ENCODE measurements around the gene PCNP. TPM values are rescaled to one million over a fixed set of nuclear protein-coding genes. Genes with fewer than 3 reads are reported as not detected.
A peak's percentile ranks its signal among the peaks of the same experiment; 100 is the strongest.

The PCNP gene
- total and polyA plus RNA-seq, 2 donors (not counting 3 experiments of a cell fraction or from before 2014, with no cell fraction given) = 22.7 to 137 TPM

- dilution Hi-C loops (cut with MboI; ENCODE audit: extremely low pct_ligation_motif_present, low sequenced_read_pairs) (no loop called here), intact Hi-C loops (cut with micrococcal nuclease) (no loop called here)
- BruUV-seq (replicated peaks) = no TSS peak
- H3K9me3 ChIP-seq (replicated peaks; ENCODE audit: control insufficient read depth, insufficient read depth, low read length) = no peaks in the 10 kb centered on the region
- H3K79me2 ChIP-seq (ENCODE audit: control insufficient read depth, insufficient read depth, low read length) = peaks cover 21% of the 10 kb centered on the region
- peak overlapping the region; percentile 73 for H3K27ac ChIP-seq (ENCODE audit: insufficient read depth, low read depth, low read length)
- peaks cover 2% of the 10 kb centered on the region for H4K20me1 ChIP-seq (replicated peaks; ENCODE audit: control insufficient read depth, extremely low read depth, insufficient read depth, low read length)
- peaks cover 7% of the 10 kb centered on the region for H3K4me1 ChIP-seq (ENCODE audit: control insufficient read depth, extremely low read depth, insufficient read depth, low read length)
- no peak overlapping the region for H2AFZ ChIP-seq (ENCODE audit: low read depth, low read length)
- H3K36me3 ChIP-seq (ENCODE audit: control insufficient read depth in 2 of 2, extremely low read depth in 1 of 2, insufficient read depth in 2 of 2, low read length in 2 of 2) = peaks cover 3 to 8% of the 10 kb centered on the region in 2 experiments
- TF ChIP-seq GATA2 (IDR thresholded peaks at IDR 0.05; ENCODE audit: insufficient read depth, insufficient read length, low read depth, low read length) = no peak
- TF ChIP-seq POLR2A (IDR thresholded peaks at IDR 0.05; ENCODE audit: low read depth, low read length) = no peak
- ChIA-PET CTCF (interaction anchor here (1.9 to 3.9 kb wide), 2 partner anchors 10 to 17 kb away, joined by 5 to 19 read pairs; partner anchors contain the start of gene PCNP), POLR2A (no interaction called here)
- H3K27me3 ChIP-seq (ENCODE audit: control insufficient read depth in 2 of 2, insufficient read depth in 2 of 2, low read length in 2 of 2) = no peaks in the 10 kb centered on the region
- FAIRE-seq = no peak
- no peak overlapping the region for H3K4me3 ChIP-seq (replicated peaks in 1 of 3; ENCODE audit: insufficient read depth in 1 of 3, low read depth in 1 of 3, low read length in 3 of 3)
- H3K9ac ChIP-seq (replicated peaks; ENCODE audit: extremely low read depth, insufficient read depth, low read length) = peak overlapping the region; percentile 16
- peak; percentile 58 for DNase-seq (ENCODE audit: low read depth, low spot score)
- no peaks in the 10 kb centered on the region for H3K9me1 ChIP-seq (replicated peaks; ENCODE audit: control insufficient read depth, extremely low read depth, insufficient read depth, low read length)
- H3K4me2 ChIP-seq (ENCODE audit: insufficient read depth, low read length) = no peak overlapping the region
Observed at GRCh38 chr3:101591071-101591470, 17.1 kb downstream of the PCNP start.

DNA sequence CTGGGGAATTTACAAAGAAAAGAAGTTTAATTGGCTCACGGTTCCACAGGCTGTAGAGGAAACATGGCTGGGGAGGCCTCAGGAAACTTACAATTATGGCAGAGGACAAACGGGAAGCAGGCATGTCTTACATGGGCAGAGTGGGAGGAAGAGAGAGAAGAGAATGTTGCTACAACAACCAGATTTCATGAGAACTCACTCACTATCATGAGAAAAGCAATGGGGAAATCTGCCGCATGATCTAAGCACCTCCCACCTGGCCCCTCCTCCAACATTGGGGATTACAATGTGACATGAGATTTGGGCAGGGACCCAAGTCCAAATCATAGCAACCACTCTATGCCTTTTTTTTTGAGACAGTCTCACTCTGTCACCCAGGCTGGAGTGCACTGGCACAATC is 28.8 kb downstream of the PCNP start:
- Histone ChIP-seq H2AFZ (ENCODE audit: low read depth, low read length) (no peak overlapping the region), H3K4me3 (replicated peaks in 1 of 3; ENCODE audit: insufficient read depth in 1 of 3, low read depth in 1 of 3, low read length in 3 of 3) (no peak overlapping the region), H3K27me3 (ENCODE audit: control insufficient read depth in 2 of 2, insufficient read depth in 2 of 2, low read length in 2 of 2) (no peaks in the 10 kb centered on the region), H3K9me1 (replicated peaks; ENCODE audit: control insufficient read depth, extremely low read depth, insufficient read depth, low read length) (no peaks in the 10 kb centered on the region), H3K9ac (replicated peaks; ENCODE audit: extremely low read depth, insufficient read depth, low read length) (no peak overlapping the region), H4K20me1 (replicated peaks; ENCODE audit: control insufficient read depth, extremely low read depth, insufficient read depth, low read length) (no peaks in the 10 kb centered on the region), H3K4me2 (ENCODE audit: insufficient read depth, low read length) (no peak overlapping the region), H3K27ac (ENCODE audit: insufficient read depth, low read depth, low read length) (no peak overlapping the region), H3K4me1 (ENCODE audit: control insufficient read depth, extremely low read depth, insufficient read depth, low read length) (no peaks in the 10 kb centered on the region), H3K36me3 (ENCODE audit: control insufficient read depth in 2 of 2, extremely low read depth in 1 of 2, insufficient read depth in 2 of 2, low read length in 2 of 2) (no peaks in the 10 kb centered on the region), H3K79me2 (ENCODE audit: control insufficient read depth, insufficient read depth, low read length) (no peaks in the 10 kb centered on the region), H3K9me3 (replicated peaks; ENCODE audit: control insufficient read depth, insufficient read depth, low read length) (no peaks in the 10 kb centered on the region)
- no peak for FAIRE-seq
- intact Hi-C loops (cut with micrococcal nuclease) = no loop called here
- no peak for DNase-seq (ENCODE audit: low read depth, low spot score)
- no TSS peak for BruUV-seq (replicated peaks)
- no peak for TF ChIP-seq MAX (IDR thresholded peaks at IDR 0.05; ENCODE audit: insufficient read depth, insufficient read length)
- no peak for TF ChIP-seq FOS (IDR thresholded peaks at IDR 0.05; ENCODE audit: borderline replicate concordance, insufficient read depth, low read length)
- no peak for TF ChIP-seq GATA2 (IDR thresholded peaks at IDR 0.05; ENCODE audit: insufficient read depth, insufficient read length, low read depth, low read length)
- no peak for TF ChIP-seq MYC (IDR thresholded peaks at IDR 0.05; ENCODE audit: low read depth, low read length)
- TF ChIP-seq, protein P1, sequence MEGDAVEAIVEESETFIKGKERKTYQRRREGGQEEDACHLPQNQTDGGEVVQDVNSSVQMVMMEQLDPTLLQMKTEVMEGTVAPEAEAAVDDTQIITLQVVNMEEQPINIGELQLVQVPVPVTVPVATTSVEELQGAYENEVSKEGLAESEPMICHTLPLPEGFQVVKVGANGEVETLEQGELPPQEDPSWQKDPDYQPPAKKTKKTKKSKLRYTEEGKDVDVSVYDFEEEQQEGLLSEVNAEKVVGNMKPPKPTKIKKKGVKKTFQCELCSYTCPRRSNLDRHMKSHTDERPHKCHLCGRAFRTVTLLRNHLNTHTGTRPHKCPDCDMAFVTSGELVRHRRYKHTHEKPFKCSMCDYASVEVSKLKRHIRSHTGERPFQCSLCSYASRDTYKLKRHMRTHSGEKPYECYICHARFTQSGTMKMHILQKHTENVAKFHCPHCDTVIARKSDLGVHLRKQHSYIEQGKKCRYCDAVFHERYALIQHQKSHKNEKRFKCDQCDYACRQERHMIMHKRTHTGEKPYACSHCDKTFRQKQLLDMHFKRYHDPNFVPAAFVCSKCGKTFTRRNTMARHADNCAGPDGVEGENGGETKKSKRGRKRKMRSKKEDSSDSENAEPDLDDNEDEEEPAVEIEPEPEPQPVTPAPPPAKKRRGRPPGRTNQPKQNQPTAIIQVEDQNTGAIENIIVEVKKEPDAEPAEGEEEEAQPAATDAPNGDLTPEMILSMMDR (IDR thresholded peaks at IDR 0.05; ENCODE audit: extremely low read depth in 1 of 2, insufficient read depth in 1 of 2, low read depth in 1 of 2, low read length in 2 of 2) = no peak
- TF ChIP-seq POLR2A (IDR thresholded peaks at IDR 0.05; ENCODE audit: low read depth, low read length) = no peak
- no peak for TF ChIP-seq POLR2AphosphoS5 (IDR thresholded peaks at IDR 0.05; ENCODE audit: insufficient read depth, low read depth, low read length)
- TF ChIP-seq JUN (IDR thresholded peaks at IDR 0.05; ENCODE audit: borderline replicate concordance, insufficient read depth, insufficient read length, low read depth) = no peak
- TF ChIP-seq EZH2 (IDR thresholded peaks at IDR 0.05; ENCODE audit: borderline replicate concordance, low read depth, low read length, severe bottlenecking) = no peak
- POLR2A ChIA-PET = no interaction called here
- dilution Hi-C loops (cut with MboI; ENCODE audit: extremely low pct_ligation_motif_present, low sequenced_read_pairs) = no loop called here
- CTCF ChIA-PET = no interaction called here
